Measurements from ENCODE around the gene PTPRN2. TPM values are rescaled to one million over a fixed set of nuclear protein-coding genes. Genes with fewer than 3 reads are reported as not detected.

Gene PTPRN2
- total RNA-seq, 1 experiment from 2014 or later, result 1.1 TPM

DNA sequence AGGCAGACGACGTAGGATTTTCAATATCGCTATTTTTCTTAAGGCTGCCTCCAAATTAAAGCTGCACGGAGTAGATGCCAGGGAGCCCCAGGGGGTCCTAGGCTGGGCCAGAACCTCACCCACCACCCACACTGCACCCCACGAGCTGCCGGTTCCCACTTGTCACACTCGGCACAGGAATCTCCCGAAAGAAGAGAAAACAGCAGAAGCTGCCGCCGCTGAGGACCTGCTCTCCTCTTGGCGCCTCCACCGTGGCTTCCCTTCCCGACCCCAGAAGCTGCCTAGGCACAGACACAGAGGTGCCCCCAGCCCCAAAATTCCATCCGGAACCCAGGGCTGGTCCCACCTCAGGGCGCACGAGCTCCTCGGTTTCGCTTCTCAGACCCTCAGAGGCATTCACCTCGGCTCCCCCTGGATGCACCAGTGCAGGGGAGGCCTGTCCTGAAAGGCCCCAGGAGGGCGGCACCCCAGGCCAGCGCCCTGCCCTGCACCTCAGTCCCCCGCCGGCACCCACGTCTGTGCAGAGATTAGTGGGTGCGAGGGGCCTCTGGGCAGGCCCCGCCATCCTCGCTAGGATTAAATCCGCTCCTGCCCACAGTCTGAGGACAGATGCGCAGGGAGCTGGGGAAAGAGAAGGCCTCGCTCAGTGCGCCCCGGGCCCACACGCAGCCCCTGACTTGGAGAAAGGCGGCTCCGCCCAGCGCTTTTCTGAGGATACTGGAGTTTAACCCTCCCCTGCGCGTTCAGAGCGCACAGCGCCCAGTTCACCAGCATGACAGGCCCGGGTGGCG, 99.2 kb downstream of the PTPRN2 start:
- CTCF ChIA-PET, result no interaction called here
- ATAC-seq, result no peak
- H3K9me3 ChIP-seq (ENCODE audit: control insufficient read depth, insufficient read depth, low read depth, low read length), result no peaks in the 10 kb centered on the region

GRCh38 chr7:158487631-158488151, 99.9 kb downstream of the PTPRN2 start:
- Histone ChIP-seq H3K4me1 (ENCODE audit: control insufficient read depth, insufficient read depth, low read length) (no peaks in the 10 kb centered on the region), H3K36me3 (ENCODE audit: control insufficient read depth, insufficient read depth, low read length) (no peaks in the 10 kb centered on the region), H3K27me3 (ENCODE audit: control insufficient read depth, insufficient read depth, low read length) (peaks cover 3% of the 10 kb centered on the region; the same call in 1 of the 2 replicates), H3K9me3 (ENCODE audit: control insufficient read depth, insufficient read depth, low read depth, low read length) (no peaks in the 10 kb centered on the region), H3K4me3 (ENCODE audit: low read depth in 2 of 2, low read length in 2 of 2) (no peak overlapping the region), H3K27ac (ENCODE audit: low read length) (no peak overlapping the region)
- TF ChIP-seq REST (IDR thresholded peaks at IDR 0.05; ENCODE audit: insufficient read depth in 1 of 2, low read depth in 2 of 2, low read length in 1 of 2), result no peak
- TF ChIP-seq POLR2AphosphoS5 (IDR thresholded peaks at IDR 0.05; ENCODE audit: low read depth, low read length), result no peak
- TF ChIP-seq TCF7L2 (IDR thresholded peaks at IDR 0.05; ENCODE audit: low read depth, low read length), result no peak
- no peak for TF ChIP-seq SIN3A (IDR thresholded peaks at IDR 0.05; ENCODE audit: borderline replicate concordance, insufficient read depth, low read depth, low read length)
- no peak for TF ChIP-seq CTCF (IDR thresholded peaks at IDR 0.05)
- in situ Hi-C loops (cut with HindIII; ENCODE audit: low pct_unique_long_range_greater_than_20kb, low sequenced_read_pairs), result no loop called here
- CTCF ChIA-PET, result no interaction called here
- POLR2A ChIA-PET, result no interaction called here
- BruUV-seq (replicated peaks), result no TSS peak
- intact Hi-C loops (cut with micrococcal nuclease; ENCODE audit: unreplicated experiment), result no loop called here
- DNase-seq (ENCODE audit: low read depth, low spot score) (no peak), ATAC-seq (no peak)

More for the DNA sequence above, 99.2 kb downstream of the PTPRN2 start:
- no peak overlapping the region for H3K4me3 ChIP-seq (ENCODE audit: low read depth in 2 of 2, low read length in 2 of 2)
- H3K27me3 ChIP-seq (ENCODE audit: control insufficient read depth, insufficient read depth, low read length), result peaks cover 3% of the 10 kb centered on the region; the same call in 1 of the 2 replicates
- no peak for DNase-seq (ENCODE audit: low read depth, low spot score)
- H3K36me3 ChIP-seq (ENCODE audit: control insufficient read depth, insufficient read depth, low read length), result no peaks in the 10 kb centered on the region
- no TSS peak for BruUV-seq (replicated peaks)
- in situ Hi-C loops (cut with HindIII; ENCODE audit: low pct_unique_long_range_greater_than_20kb, low sequenced_read_pairs) (no loop called here), intact Hi-C loops (cut with micrococcal nuclease; ENCODE audit: unreplicated experiment) (no loop called here)
- no peak overlapping the region for H3K27ac ChIP-seq (ENCODE audit: low read length)
- TF ChIP-seq CTCF (IDR thresholded peaks at IDR 0.05) (no peak), REST (IDR thresholded peaks at IDR 0.05; ENCODE audit: insufficient read depth in 1 of 2, low read depth in 2 of 2, low read length in 1 of 2) (no peak), SIN3A (IDR thresholded peaks at IDR 0.05; ENCODE audit: borderline replicate concordance, insufficient read depth, low read depth, low read length) (no peak), TCF7L2 (IDR thresholded peaks at IDR 0.05; ENCODE audit: low read depth, low read length) (no peak), POLR2AphosphoS5 (IDR thresholded peaks at IDR 0.05; ENCODE audit: low read depth, low read length) (no peak)
- POLR2A ChIA-PET, result no interaction called here
- H3K4me1 ChIP-seq (ENCODE audit: control insufficient read depth, insufficient read depth, low read length), result no peaks in the 10 kb centered on the region
